HepG2 (cell line): ENCODE results near the gene ZMYND8. TPM values are rescaled to one million over a fixed set of nuclear protein-coding genes. Genes with fewer than 3 reads are reported as not detected.

Source experiments
- ATF7-NPFF ChIP-seq: sonication (generic); formaldehyde crosslinking; IDR thresholded peaks from 2 replicates; pipeline ENCODE4 v1.8.1; 2023; ENCODE audit warnings: mild to moderate bottlenecking, low read depth, missing genetic modification reagents, moderate library complexity
- CBFB ChIP-seq: sonication (generic); formaldehyde crosslinking; IDR thresholded peaks from 2 replicates; pipeline ENCODE4 v1.4.0; 2020; ENCODE audit warnings: missing genetic modification reagents
- CCAR2 ChIP-seq: fragments of 200-400 bp; formaldehyde crosslinking; optimal IDR thresholded peaks from 2 replicates; pipeline ENCODE3; 2018; ENCODE audit warnings: low read depth, mild to moderate bottlenecking, low read length, moderate library complexity
- CSRNP2 ChIP-seq: sonication (generic); formaldehyde crosslinking; conservative IDR thresholded peaks from 2 replicates; pipeline ENCODE4 v1.8.0; 2022; ENCODE audit warnings: low read depth, missing genetic modification reagents
- MAZ ChIP-seq, 2 experiments: sonication (generic) in 1 of 2; formaldehyde crosslinking in 1 of 2; IDR thresholded peaks; 2 replicates each; pipeline versions ENCODE4 v1.5.0 to v1.6.1; 2012 to 2020; ENCODE audit warnings: low read depth in 2 of 2, mild to moderate bottlenecking in 2 of 2, borderline replicate concordance in 1 of 2, improper control_type of control experiment in 1 of 2, low read length in 1 of 2, missing genetic modification reagents in 1 of 2, moderate library complexity in 1 of 2
- MIER2 ChIP-seq: IDR thresholded peaks from 2 replicates; pipeline ENCODE4 v1.6.1; 2016; ENCODE audit warnings: missing biosample characterization, missing genetic modification reagents
- PRPF4 ChIP-seq: fragments of 200-400 bp; formaldehyde crosslinking; IDR thresholded peaks from 2 replicates; pipeline ENCODE4 v1.6.1; 2016; ENCODE audit warnings: low read length, low read depth; ENCODE audit not compliant: poor library complexity, severe bottlenecking
- RXRB ChIP-seq: IDR thresholded peaks from 2 replicates; pipeline ENCODE4 v1.6.1; 2016; ENCODE audit warnings: borderline replicate concordance, missing genetic modification reagents, missing compliant biosample characterization
- TCF7 ChIP-seq: sonication (generic); IDR thresholded peaks from 2 replicates; pipeline ENCODE4 v1.6.1; 2016; ENCODE audit warnings: antibody characterized with exemption, low read depth
- ZKSCAN1 ChIP-seq: fragments of 150-350 bp; IDR thresholded peaks from 2 replicates; pipeline ENCODE4 v1.6.1; 2014; ENCODE audit warnings: low read length
- ZNF205 ChIP-seq: IDR thresholded peaks from 2 replicates; pipeline ENCODE4 v1.6.1; 2018; ENCODE audit warnings: missing biosample characterization, missing genetic modification reagents
- ZNF235 ChIP-seq: sonication (generic); formaldehyde crosslinking; IDR thresholded peaks from 2 replicates; pipeline ENCODE4 v1.8.1; 2023; ENCODE audit warnings: mild to moderate bottlenecking, missing genetic modification reagents, borderline replicate concordance
- ZNF343 ChIP-seq: sonication (generic); formaldehyde crosslinking; IDR thresholded peaks from 2 replicates; pipeline ENCODE4 v1.4.0; 2020; ENCODE audit warnings: mild to moderate bottlenecking, missing genetic modification reagents
- ZNF562 ChIP-seq: sonication (generic); formaldehyde crosslinking; IDR thresholded peaks from 2 replicates; pipeline ENCODE4 v1.8.0; 2022; ENCODE audit warnings: missing genetic modification reagents, borderline replicate concordance
- ZNF572 ChIP-seq: sonication (generic); formaldehyde crosslinking; IDR thresholded peaks from 2 replicates; pipeline ENCODE4 v1.5.1; 2020; ENCODE audit warnings: mild to moderate bottlenecking, missing genetic modification reagents
- ZSCAN30 ChIP-seq: sonication (generic); formaldehyde crosslinking; IDR thresholded peaks from 2 replicates; pipeline ENCODE4 v1.5.0; 2020; ENCODE audit warnings: mild to moderate bottlenecking, missing genetic modification reagents
- polyA plus RNA-seq, 8 experiments: library from polyadenylated mRNA; depleted of rRNA in 3 of 8; stranded (reverse) in 7 of 8; unstranded in 1 of 8; fragments of >200 nt; fragmentation: Illumina TruSeq in 4 of 8; extraction: Trizol in 4 of 8; gene quantifications; 2 replicates each; pipeline versions ENCODE4 v1.2.1 to v1.2.3, GENCODE V29; 2011 to 2016; ENCODE audit warnings: low read depth in 4 of 8, missing spikeins in 1 of 8, mixed read lengths in 1 of 8; ENCODE audit not compliant: insufficient read depth in 1 of 8
- total RNA-seq, 5 experiments: library from RNA; depleted of rRNA; stranded (reverse); fragments of >200 nt; fragmentation: Illumina TruSeq; extraction: Trizol; gene quantifications; 2 replicates each; pipeline ENCODE4 v1.2.3, GENCODE V29; 2016; ENCODE audit warnings: low read depth in 1 of 5
- TF ChIP-seq, protein P1 (sequence below): IDR thresholded peaks from 2 replicates; pipeline ENCODE4 v1.6.1; 2016
- TF ChIP-seq, protein P2 (sequence below): sonication (generic); formaldehyde crosslinking; IDR thresholded peaks from 2 replicates; pipeline ENCODE4 v1.4.0; 2020; ENCODE audit warnings: missing genetic modification reagents, mild to moderate bottlenecking, borderline replicate concordance
- TF ChIP-seq, protein P3 (sequence below): sonication (generic); formaldehyde crosslinking; IDR thresholded peaks from 2 replicates; pipeline ENCODE4 v1.4.0; 2020; ENCODE audit warnings: missing genetic modification reagents
- TF ChIP-seq, protein P4 (sequence below): sonication (generic); formaldehyde crosslinking; IDR thresholded peaks from 2 replicates; pipeline ENCODE4 v1.8.1; 2023; ENCODE audit warnings: mild to moderate bottlenecking, missing genetic modification reagents

ZMYND8 gene
- total and polyA plus RNA-seq, 2 of the 13 experiments (the other 11 are each of a cell fraction or from before 2014, with no cell fraction given), result 53.9 to 84.7 TPM

DNA sequence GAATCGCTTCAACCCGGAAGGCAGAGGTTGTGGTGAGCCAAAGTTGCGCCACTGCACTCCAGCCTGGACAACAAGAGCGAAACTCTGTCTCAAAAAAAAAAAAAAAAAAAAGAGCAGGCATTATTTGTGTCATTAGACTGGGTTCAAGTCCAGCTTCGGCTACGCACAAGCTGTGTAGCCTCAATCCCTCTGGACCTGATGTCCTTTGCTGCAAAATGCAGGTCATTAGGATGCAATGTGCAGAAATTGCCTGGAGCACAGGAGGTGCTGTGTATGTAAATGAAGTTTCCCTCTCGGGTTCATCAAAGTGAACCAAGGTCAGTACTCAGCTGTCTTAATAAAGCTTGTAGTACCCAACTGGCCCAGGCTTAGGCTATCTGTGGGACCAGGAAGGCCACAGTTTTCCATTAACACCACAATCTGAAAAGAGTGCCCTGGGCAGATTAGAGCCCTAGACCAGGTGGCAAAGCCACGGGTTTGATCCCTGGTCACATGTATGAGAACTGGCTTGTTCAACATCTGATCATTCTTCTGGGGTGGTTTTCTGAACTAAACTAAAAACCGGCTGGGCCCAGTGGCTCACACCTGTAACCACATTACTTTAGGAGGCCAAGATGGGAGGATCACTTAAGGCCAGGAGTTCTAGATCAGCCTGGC, 155.3 kb downstream of the ZMYND8 start (continued):
- TF ChIP-seq, protein P1, sequence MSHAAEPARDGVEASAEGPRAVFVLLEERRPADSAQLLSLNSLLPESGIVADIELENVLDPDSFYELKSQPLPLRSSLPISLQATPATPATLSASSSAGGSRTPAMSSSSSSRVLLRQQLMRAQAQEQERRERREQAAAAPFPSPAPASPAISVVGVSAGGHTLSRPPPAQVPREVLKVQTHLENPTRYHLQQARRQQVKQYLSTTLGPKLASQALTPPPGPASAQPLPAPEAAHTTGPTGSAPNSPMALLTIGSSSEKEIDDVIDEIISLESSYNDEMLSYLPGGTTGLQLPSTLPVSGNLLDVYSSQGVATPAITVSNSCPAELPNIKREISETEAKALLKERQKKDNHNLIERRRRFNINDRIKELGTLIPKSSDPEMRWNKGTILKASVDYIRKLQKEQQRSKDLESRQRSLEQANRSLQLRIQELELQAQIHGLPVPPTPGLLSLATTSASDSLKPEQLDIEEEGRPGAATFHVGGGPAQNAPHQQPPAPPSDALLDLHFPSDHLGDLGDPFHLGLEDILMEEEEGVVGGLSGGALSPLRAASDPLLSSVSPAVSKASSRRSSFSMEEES (CRISPR knock-in tag), result 0 out of 2 replicates have a peak, but pooled peaks have one; percentile 3
- TF ChIP-seq ZNF343 (CRISPR knock-in tag), result 0 out of 2 replicates have a peak, but pooled peaks have one; percentile 54
- TF ChIP-seq, protein P2, sequence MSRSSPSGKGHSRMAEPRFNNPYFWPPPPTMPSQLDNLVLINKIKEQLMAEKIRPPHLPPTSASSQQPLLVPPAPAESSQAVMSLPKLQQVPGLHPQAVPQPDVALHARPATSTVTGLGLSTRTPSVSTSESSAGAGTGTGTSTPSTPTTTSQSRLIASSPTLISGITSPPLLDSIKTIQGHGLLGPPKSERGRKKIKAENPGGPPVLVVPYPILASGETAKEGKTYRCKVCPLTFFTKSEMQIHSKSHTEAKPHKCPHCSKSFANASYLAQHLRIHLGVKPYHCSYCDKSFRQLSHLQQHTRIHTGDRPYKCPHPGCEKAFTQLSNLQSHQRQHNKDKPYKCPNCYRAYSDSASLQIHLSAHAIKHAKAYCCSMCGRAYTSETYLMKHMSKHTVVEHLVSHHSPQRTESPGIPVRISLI (CRISPR knock-in tag), result peak; percentile 84; the same call in 1 of the 2 replicates
- no peak; the same call in 1 of the 2 replicates for TF ChIP-seq ATF7-NPFF (CRISPR knock-in tag)
- TF ChIP-seq, protein P3, sequence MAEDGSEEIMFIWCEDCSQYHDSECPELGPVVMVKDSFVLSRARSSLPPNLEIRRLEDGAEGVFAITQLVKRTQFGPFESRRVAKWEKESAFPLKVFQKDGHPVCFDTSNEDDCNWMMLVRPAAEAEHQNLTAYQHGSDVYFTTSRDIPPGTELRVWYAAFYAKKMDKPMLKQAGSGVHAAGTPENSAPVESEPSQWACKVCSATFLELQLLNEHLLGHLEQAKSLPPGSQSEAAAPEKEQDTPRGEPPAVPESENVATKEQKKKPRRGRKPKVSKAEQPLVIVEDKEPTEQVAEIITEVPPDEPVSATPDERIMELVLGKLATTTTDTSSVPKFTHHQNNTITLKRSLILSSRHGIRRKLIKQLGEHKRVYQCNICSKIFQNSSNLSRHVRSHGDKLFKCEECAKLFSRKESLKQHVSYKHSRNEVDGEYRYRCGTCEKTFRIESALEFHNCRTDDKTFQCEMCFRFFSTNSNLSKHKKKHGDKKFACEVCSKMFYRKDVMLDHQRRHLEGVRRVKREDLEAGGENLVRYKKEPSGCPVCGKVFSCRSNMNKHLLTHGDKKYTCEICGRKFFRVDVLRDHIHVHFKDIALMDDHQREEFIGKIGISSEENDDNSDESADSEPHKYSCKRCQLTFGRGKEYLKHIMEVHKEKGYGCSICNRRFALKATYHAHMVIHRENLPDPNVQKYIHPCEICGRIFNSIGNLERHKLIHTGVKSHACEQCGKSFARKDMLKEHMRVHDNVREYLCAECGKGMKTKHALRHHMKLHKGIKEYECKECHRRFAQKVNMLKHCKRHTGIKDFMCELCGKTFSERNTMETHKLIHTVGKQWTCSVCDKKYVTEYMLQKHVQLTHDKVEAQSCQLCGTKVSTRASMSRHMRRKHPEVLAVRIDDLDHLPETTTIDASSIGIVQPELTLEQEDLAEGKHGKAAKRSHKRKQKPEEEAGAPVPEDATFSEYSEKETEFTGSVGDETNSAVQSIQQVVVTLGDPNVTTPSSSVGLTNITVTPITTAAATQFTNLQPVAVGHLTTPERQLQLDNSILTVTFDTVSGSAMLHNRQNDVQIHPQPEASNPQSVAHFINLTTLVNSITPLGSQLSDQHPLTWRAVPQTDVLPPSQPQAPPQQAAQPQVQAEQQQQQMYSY (CRISPR knock-in tag), result no peak
- 0 out of 2 replicates have a peak, but pooled peaks have one; percentile 58 for TF ChIP-seq ZNF235 (CRISPR knock-in tag)
- 0 out of 2 replicates have a peak, but pooled peaks have one; percentile 7 for TF ChIP-seq ZSCAN30 (CRISPR knock-in tag)
- TF ChIP-seq MAZ (IDR thresholded peaks at IDR 0.05; ENCODE audit: borderline replicate concordance, low read depth, low read length), result no peak
- TF ChIP-seq MAZ (CRISPR knock-in tag; IDR thresholded peaks at IDR 0.05; ENCODE audit: low read depth), result 0 out of 2 replicates have a peak, but pooled peaks have one; percentile 15
- TF ChIP-seq, protein P4, sequence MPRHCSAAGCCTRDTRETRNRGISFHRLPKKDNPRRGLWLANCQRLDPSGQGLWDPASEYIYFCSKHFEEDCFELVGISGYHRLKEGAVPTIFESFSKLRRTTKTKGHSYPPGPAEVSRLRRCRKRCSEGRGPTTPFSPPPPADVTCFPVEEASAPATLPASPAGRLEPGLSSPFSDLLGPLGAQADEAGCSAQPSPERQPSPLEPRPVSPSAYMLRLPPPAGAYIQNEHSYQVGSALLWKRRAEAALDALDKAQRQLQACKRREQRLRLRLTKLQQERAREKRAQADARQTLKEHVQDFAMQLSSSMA (CRISPR knock-in tag), result no peak
- TF ChIP-seq ZNF205 (CRISPR knock-in tag), result no peak
- TF ChIP-seq CSRNP2 (CRISPR knock-in tag), result no peak
- no peak for TF ChIP-seq CBFB (CRISPR knock-in tag)
- TF ChIP-seq MIER2, result no peak
- no peak for TF ChIP-seq PRPF4
- no peak for TF ChIP-seq CCAR2
- 0 out of 2 replicates have a peak, but pooled peaks have one; percentile 5 for TF ChIP-seq TCF7
- TF ChIP-seq ZNF562 (CRISPR knock-in tag), result no peak
- TF ChIP-seq ZKSCAN1, result no peak
- no peak for TF ChIP-seq RXRB (CRISPR knock-in tag)
- peak; percentile 95 for TF ChIP-seq ZNF572 (CRISPR knock-in tag)
